Measurements from ENCODE around the gene DHDH.

Gene DHDH

GRCh38 chr19:48947258-48947542, 13.7 kb downstream of the DHDH start:
- in situ Hi-C loops (cut with MboI; ENCODE audit: low sequenced_read_pairs), result no loop called here

GRCh38 chr19:48950159-48950558, 16.7 kb downstream of the DHDH start:
- in situ Hi-C loops (cut with MboI; ENCODE audit: low sequenced_read_pairs), result no loop called here

DNA sequence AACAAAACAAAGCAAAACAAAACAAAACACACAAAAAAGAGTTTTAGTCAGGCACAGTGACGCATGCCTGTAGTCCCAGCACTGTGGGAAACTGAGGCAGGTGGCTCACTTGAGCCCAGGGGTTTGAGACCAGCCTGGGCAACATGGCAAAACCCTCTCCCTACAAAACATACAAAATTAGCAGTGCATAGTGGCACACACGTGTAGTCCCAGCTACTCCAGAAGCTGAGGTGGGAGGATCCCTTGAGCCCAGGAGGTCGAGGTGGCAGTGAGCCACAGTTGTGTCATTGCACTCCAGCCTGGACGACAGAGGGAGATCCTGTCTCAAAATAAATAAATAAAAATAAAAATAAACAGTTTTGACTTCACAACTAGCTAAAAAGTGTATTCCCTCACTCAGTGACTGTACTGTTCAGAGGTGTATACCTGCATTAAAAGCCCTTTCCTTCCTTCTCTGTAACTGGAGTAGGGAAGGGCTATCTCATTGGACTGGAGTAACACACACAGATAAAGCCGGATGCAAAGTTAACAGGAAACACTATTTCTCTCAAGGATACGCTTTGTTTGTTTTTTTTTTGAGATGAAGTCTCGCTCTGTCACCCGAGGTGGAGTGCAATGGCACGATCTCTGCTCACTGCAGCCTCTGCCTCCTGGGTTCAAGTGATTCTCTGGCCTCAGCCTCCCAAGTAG, 17.5 kb downstream of the DHDH start:
- in situ Hi-C loops (cut with MboI; ENCODE audit: low sequenced_read_pairs), result no loop called here

DNA sequence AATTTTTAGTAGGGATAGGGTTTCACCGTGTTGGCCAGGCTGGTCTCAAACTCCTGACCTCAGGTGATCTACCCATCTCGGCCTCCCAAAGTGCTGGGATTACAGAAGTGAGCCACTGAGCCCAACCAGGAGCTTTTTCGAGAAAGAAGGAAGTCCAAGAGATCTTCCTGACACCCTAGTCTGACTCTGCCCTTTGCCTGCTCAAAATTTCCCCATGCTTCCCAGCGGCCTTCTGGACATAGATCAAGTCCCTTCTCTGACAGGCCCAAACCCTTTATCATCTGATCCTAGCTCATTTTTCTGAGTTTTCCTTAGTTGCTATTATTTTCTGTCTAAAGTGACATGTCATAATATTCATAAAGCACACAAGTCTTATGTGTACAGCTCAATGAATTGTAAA, 19.6 kb downstream of the DHDH start:
- in situ Hi-C loops (cut with MboI; ENCODE audit: low sequenced_read_pairs), result no loop called here

DNA sequence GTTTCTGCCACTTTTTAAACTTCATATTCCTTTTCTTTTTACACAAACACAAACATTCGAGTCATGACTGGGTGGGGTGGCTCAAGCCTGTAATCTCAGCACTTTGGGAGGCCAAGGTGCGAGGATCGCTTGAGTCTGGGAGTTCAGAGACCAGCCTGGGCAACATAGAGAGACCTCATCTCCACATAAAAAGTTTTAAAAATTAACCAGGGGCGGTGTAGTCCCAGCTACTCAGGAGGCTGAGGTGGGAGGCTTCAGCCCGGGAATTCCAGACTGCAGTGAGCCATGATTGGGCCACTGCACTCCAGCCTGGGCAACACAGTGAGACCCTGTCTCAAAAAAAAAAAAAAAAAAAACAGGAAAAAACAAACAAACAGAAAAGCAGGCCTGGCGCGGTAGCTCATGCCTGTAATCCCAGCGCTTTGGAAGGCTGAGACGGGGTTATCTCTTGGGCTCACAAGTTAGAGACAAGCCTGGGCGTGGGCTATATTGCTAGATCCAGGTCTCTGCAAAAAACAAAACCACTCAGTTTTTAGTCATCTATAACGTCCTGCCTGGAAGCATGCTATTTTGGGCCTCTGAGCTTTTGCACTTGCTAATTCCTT, 20.6 kb downstream of the DHDH start:
- in situ Hi-C loops (cut with MboI; ENCODE audit: low sequenced_read_pairs), result no loop called here

GRCh38 chr19:48954595-48955307, 21.3 kb downstream of the DHDH start, which contains the start of gene BAX:
Gene BAX, plus strand, starts transcription at chr19:48954875. Its CDS starts 54 bp downstream, at chr19:48954929.
- in situ Hi-C loops (cut with MboI; ENCODE audit: low sequenced_read_pairs), result no loop called here

GRCh38 chr19:48955308-48955958, 21.9 kb downstream of the DHDH start:
- in situ Hi-C loops (cut with MboI; ENCODE audit: low sequenced_read_pairs), result no loop called here

DNA sequence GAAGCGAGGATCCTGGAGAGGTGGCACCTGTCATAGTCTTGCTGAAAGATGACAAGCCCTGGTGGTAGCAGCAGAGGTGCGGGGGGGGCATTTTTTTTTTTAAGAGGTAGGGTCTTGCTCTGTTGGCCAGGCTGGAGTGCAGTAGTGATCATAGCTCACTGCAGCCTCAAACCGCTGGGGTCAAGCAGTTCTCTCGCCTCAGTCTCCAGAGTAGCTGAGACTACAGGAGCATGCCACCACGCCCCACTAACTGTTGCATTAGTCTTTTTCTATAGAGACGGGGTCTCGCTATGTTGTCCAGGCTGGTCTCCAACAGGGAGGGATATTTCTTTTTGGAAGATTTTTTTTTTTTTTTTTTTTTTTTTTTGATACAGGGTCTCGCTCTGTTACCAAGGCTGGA, 24.5 kb downstream of the DHDH start:
- in situ Hi-C loops (cut with MboI; ENCODE audit: low sequenced_read_pairs), result no loop called here

DNA sequence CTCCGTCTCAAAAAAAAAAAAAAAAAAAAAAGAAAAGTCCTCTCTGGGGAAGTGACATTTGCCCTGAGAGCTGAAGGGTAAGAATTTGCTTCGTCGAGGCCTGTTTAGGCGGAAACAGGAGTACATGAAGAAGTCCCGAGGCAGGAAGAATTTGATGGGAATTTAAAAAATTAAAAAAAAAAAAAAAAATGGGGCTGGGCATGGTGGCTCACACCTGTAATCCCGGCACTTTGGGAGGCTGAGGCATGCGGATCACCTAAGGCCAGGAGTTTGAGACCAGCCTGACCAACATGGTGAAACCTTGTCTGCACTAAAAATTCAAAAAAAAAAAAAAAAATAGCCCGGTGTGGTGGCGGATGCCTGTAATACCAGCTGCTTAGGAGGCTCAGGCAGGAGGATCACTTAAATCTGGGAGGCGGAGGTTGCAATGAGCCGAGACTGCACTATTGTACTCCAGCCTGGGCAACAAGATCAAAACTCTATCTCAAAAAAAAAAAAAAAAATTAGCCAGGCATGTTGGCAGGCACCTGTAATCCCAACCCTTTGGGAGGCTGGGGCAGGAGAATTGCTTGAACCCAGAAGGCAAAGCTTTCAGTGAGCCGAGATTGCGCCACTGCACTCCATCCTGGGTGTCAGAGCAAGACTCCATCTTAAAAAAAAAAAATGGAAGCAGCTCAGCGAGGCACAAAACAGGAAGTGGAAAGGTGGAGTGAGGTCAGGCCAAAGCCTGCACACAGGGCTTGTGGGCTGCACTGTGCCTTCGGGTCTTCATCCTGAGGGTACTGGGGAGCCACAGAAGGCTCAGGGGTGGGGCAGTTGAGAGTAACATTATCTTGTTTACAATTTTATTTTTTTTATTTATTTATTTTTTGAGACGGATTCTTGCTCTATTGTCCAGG, 26.1 kb downstream of the DHDH start:
- in situ Hi-C loops (cut with MboI; ENCODE audit: low sequenced_read_pairs), result no loop called here

- in situ Hi-C loops (cut with MboI; ENCODE audit: low sequenced_read_pairs), result no loop called here
Observed at GRCh38 chr19:48961051-48961649, 27.7 kb downstream of the DHDH start.

- in situ Hi-C loops (cut with MboI; ENCODE audit: low sequenced_read_pairs), result no loop called here
Observed at GRCh38 chr19:48961673-48962028, 28.2 kb downstream of the DHDH start.

DNA sequence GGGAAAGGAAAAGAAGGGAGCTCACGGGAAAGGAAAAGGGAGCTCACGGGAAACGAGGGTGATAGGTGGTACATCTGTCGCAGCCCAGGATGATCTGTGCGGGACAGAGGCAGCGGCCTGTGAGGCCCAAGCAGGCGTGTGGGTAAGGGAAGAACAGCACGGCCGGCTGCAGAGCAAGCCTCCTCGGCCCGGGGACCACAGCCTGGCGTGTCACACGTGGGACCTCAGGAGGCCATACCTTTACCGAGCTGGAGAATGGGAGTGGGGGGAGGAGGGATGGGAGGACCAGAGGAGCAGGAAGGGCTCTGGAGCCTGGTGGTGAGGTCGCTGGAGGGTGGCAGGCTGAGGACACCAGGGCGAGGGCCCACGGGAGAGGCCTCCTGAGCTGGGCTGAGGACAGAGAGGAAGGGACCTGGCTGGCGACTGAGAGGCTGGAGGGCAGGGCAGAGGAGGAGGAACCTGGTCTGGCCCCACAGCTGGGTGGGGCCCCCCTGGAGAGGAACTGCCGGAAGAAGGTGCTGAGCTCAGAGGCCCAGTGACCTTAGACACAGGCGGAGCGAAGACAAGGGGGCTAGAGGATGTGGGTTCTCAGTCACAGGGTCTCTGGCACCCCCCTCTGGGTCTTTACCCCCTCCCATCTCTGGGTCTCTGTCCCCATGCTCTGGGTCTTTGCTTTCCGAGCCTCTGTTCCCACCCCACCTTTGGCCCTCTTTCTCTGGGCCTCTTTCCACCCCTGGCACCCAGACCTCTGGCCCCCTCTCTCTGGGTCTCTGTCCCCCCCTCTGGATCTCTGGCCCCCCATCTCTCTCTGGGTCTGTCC, 28.7 kb downstream of the DHDH start:
- in situ Hi-C loops (cut with MboI; ENCODE audit: low sequenced_read_pairs), result no loop called here

- in situ Hi-C loops (cut with MboI; ENCODE audit: low sequenced_read_pairs), result no loop called here
Observed at GRCh38 chr19:48962849-48963165, 29.3 kb downstream of the DHDH start.

DNA sequence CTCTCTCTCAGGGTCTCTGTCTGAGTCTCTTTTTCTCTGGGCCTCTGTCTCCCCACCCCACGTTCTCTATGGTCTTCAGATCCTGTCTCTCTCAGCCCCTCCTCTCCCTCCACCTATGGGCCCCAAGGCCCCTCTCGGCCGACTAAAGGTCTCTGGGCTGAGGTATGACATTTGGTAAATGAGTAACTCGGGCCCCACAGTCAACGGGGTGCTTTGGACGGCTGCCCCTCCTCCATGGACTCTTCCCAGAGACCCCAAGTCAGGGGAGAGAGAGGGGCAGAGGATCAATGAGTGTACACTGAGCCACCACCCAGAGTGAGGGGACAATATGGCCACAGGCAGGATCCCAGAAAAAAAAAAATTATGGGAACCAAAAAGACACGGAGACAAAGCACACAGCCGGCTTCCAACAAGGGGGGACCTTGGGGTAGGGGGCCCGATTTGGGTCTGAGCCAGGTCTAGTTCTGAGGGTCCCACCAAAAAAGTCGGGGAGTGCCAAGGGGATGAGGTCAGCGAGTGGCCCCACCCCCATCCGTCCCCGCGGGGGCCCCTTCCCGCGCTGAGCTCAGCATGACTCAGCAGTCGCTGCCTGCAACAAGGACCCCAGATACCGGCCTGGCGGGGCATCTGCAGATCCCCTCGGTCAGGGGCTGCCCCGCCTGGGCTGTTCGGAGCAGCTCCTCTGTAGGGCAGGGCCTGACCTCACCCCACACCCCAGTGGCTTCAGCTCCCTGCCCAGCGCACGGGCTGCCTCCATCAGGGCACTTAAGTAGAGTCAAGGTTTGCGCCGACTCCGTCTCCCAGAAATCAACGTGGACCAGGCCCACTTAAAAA, 30.1 kb downstream of the DHDH start:
- in situ Hi-C loops (cut with MboI; ENCODE audit: low sequenced_read_pairs), result no loop called here

GRCh38 chr19:48964205-48965039, 30.9 kb downstream of the DHDH start:
- in situ Hi-C loops (cut with MboI; ENCODE audit: low sequenced_read_pairs), result no loop called here

DNA sequence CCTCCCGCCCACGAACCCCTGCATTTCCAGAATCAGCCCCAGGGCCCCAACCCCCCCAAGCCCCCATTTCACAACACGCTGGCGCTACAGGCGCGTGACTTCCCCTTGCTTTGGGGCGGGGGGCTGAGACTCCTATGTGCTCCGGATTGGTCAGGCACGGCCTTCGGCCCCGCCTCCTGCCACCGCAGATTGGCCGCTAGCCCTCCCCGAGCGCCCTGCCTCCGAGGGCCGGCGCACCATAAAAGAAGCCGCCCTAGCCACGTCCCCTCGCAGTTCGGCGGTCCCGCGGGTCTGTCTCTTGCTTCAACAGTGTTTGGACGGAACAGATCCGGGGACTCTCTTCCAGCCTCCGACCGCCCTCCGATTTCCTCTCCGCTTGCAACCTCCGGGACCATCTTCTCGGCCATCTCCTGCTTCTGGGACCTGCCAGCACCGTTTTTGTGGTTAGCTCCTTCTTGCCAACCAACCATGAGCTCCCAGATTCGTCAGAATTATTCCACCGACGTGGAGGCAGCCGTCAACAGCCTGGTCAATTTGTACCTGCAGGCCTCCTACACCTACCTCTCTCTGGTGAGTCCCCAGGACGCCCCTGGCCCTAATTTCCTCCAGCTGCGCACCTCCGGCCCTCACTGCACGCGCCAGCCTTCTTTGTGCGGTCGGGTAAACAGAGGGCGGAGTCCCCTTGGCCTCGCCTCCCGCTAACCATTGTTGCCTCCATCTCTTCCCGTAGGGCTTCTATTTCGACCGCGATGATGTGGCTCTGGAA, 31.7 kb downstream of the DHDH start, which contains the start of gene FTL:
Gene FTL, plus strand, starts transcription at position 270 of the 766 bp plus-strand sequence. Its CDS starts 199 bp downstream, at position 469.
- in situ Hi-C loops (cut with MboI; ENCODE audit: low sequenced_read_pairs), result no loop called here

Measured in hTERT RPE-1 (cell line).